IMR-90 (cell line): Measurements from ENCODE around the gene C1QL1. TPM values are rescaled to one million over a fixed set of nuclear protein-coding genes. Genes with fewer than 3 reads are reported as not detected.
A peak's percentile ranks its signal among the peaks of the same experiment; 100 is the strongest.

Experiments used
- ATAC-seq: fragments of 200-7000 bp; cut with Tn5 transposase; 2 replicates; pipeline ENCODE4 v1.9.1; 2020; ENCODE audit warnings: low read depth, mild to moderate bottlenecking, moderate library complexity
- BruUV-seq: library from RNA; stranded (reverse); fragments of 400-500 nt; replicated peaks from 2 replicates; lab custom pipeline; 2021; lab: Mats Ljungman, UMichigan
- CTCF ChIA-PET: fragments of 300-600 bp; formaldehyde crosslinking; extraction: SDS; loops from one replicate; lab custom pipeline; 2021; ENCODE audit warnings: antibody characterized with exemption; lab: Yijun Ruan, JAX
- POLR2A ChIA-PET: fragments of 300-600 bp; sonication (Branson Sonifier 250); formaldehyde crosslinking; loops from one replicate; lab custom pipeline; 2022; ENCODE audit warnings: antibody characterized with exemption; ENCODE audit not compliant: unreplicated experiment; lab: Charles Lee
- DNase-seq: peaks from one replicate; pipeline ENCODE4 v3.0.0; 2013
- H2AFZ ChIP-seq: replicated peaks from 2 replicates; pipeline ENCODE3; 2013; ENCODE audit warnings: low read length, mild to moderate bottlenecking; ENCODE audit not compliant: poor library complexity
- H2AK5ac ChIP-seq: 2 replicates; pipeline ENCODE4 v1.6.1; 2013; ENCODE audit warnings: low read depth, low read length, inconsistent platforms
- H2AK9ac ChIP-seq: replicated peaks from 2 replicates; pipeline ENCODE3; 2013; ENCODE audit warnings: mild to moderate bottlenecking, low read depth, low read length, moderate library complexity; ENCODE audit not compliant: poor library complexity
- H2BK120ac ChIP-seq: 2 replicates; pipeline ENCODE4 v1.6.1; 2013; ENCODE audit warnings: low read depth, low read length, inconsistent platforms
- H2BK15ac ChIP-seq: 3 replicates; pipeline ENCODE4 v1.6.1; 2013; ENCODE audit warnings: low read depth, low read length, inconsistent platforms
- H2BK20ac ChIP-seq: 2 replicates; pipeline ENCODE4 v1.6.1; 2013; ENCODE audit warnings: low read depth, mild to moderate bottlenecking, inconsistent platforms, low read length, moderate library complexity
- H2BK5ac ChIP-seq: 2 replicates; pipeline ENCODE4 v1.6.1; 2013; ENCODE audit warnings: mild to moderate bottlenecking, low read depth, low read length, inconsistent platforms; ENCODE audit not compliant: poor library complexity, severe bottlenecking
- H3K14ac ChIP-seq: replicated peaks from 2 replicates; pipeline ENCODE4 v1.6.1; 2013; ENCODE audit warnings: low read depth, low read length, inconsistent platforms
- H3K18ac ChIP-seq: 2 replicates; pipeline ENCODE4 v1.6.1; 2013; ENCODE audit warnings: low read depth, low read length, control low read depth
- H3K23ac ChIP-seq: 2 replicates; pipeline ENCODE4 v1.6.1; 2013; ENCODE audit warnings: low read depth, low read length, inconsistent platforms
- H3K27ac ChIP-seq: 2 replicates; pipeline ENCODE4 v1.5.1; 2013; ENCODE audit warnings: mild to moderate bottlenecking, control low read depth, low read length; ENCODE audit not compliant: insufficient read depth
- H3K27me3 ChIP-seq: 2 replicates; pipeline ENCODE4 v1.6.1; 2013; ENCODE audit warnings: low read length; ENCODE audit not compliant: control insufficient read depth, insufficient read depth
- H3K36me3 ChIP-seq: 2 replicates; pipeline ENCODE4 v1.6.1; 2013; ENCODE audit warnings: low read length, mixed read lengths; ENCODE audit not compliant: control insufficient read depth, insufficient read depth
- H3K4ac ChIP-seq: 2 replicates; pipeline ENCODE4 v1.6.1; 2013; ENCODE audit warnings: low read depth, low read length, inconsistent platforms
- H3K4me1 ChIP-seq: 2 replicates; pipeline ENCODE4 v1.6.1; 2013; ENCODE audit warnings: low read length, mixed read lengths; ENCODE audit not compliant: control insufficient read depth, insufficient read depth
- H3K4me2 ChIP-seq: 2 replicates; pipeline ENCODE4 v1.6.1; 2013; ENCODE audit warnings: low read depth, mild to moderate bottlenecking, control low read depth, low read length, moderate library complexity
- H3K4me3 ChIP-seq: 2 replicates; pipeline ENCODE4 v1.5.1; 2013; ENCODE audit warnings: low read depth, mild to moderate bottlenecking, control low read depth, low read length, moderate library complexity; ENCODE audit not compliant: insufficient read depth
- H3K56ac ChIP-seq: 2 replicates; pipeline ENCODE4 v1.6.1; 2013; ENCODE audit warnings: low read length, inconsistent platforms; ENCODE audit not compliant: insufficient read depth; ENCODE audit errors: extremely low read depth
- H3K79me1 ChIP-seq, 2 experiments: 2 replicates each; pipeline ENCODE4 v1.6.1; 2013; ENCODE audit warnings: low read length in 2 of 2, inconsistent platforms in 1 of 2, low read depth in 1 of 2
- H3K9ac ChIP-seq: 2 replicates; pipeline ENCODE4 v1.6.1; 2013; ENCODE audit warnings: low read depth, low read length, control low read depth
- H3K9me1 ChIP-seq: 2 replicates; pipeline ENCODE4 v1.6.1; 2013; ENCODE audit warnings: low read length, inconsistent platforms; ENCODE audit not compliant: insufficient read depth
- H3K9me3 ChIP-seq: 2 replicates; pipeline ENCODE4 v1.6.1; 2013; ENCODE audit warnings: low read length; ENCODE audit not compliant: control insufficient read depth, insufficient read depth
- H4K20me1 ChIP-seq: 2 replicates; pipeline ENCODE4 v1.6.1; 2013; ENCODE audit warnings: low read length, inconsistent platforms; ENCODE audit not compliant: insufficient read depth
- H4K5ac ChIP-seq: 2 replicates; pipeline ENCODE4 v1.6.1; 2013; ENCODE audit warnings: mild to moderate bottlenecking, low read depth, low read length, control low read depth
- H4K8ac ChIP-seq, 2 experiments: 2 replicates each; pipeline ENCODE4 v1.6.1; 2013; ENCODE audit warnings: low read depth in 2 of 2, low read length in 2 of 2, control low read depth in 1 of 2, inconsistent platforms in 1 of 2
- H4K91ac ChIP-seq: 2 replicates; pipeline ENCODE4 v1.6.1; 2013; ENCODE audit warnings: low read depth, low read length, inconsistent platforms; ENCODE audit not compliant: insufficient read depth
- BHLHE40 ChIP-seq: fragments of 150-350 bp; IDR thresholded peaks from 2 replicates; pipeline ENCODE4 v1.6.1; 2016; ENCODE audit warnings: mild to moderate bottlenecking, low read depth, low read length
- CEBPB ChIP-seq: IDR thresholded peaks from 2 replicates; pipeline ENCODE4 v1.6.1; 2012; ENCODE audit warnings: low read depth, low read length, improper control_type of control experiment
- CHD1 ChIP-seq: IDR thresholded peaks from 2 replicates; pipeline ENCODE4 v1.6.1; 2012; ENCODE audit warnings: low read depth, low read length, improper control_type of control experiment
- FOS ChIP-seq: fragments of 150-350 bp; IDR thresholded peaks from 2 replicates; pipeline ENCODE4 v1.6.1; 2016; ENCODE audit warnings: low read depth, low read length
- MAFK ChIP-seq: IDR thresholded peaks from 2 replicates; pipeline ENCODE4 v1.6.1; 2012; ENCODE audit warnings: low read depth, low read length, improper control_type of control experiment
- MAZ ChIP-seq: IDR thresholded peaks from 2 replicates; pipeline ENCODE4 v1.6.1; 2012; ENCODE audit warnings: low read depth, mild to moderate bottlenecking, low read length, improper control_type of control experiment, moderate library complexity, borderline replicate concordance
- MXI1 ChIP-seq: IDR thresholded peaks from 2 replicates; pipeline ENCODE4 v1.6.1; 2012; ENCODE audit warnings: low read depth, mild to moderate bottlenecking, low read length, moderate library complexity, borderline replicate concordance
- NFE2L2 ChIP-seq: fragments of 150-350 bp; IDR thresholded peaks from 2 replicates; pipeline ENCODE4 v1.6.1; 2016; ENCODE audit warnings: low read depth, mild to moderate bottlenecking, low read length
- POLR2A ChIP-seq: IDR thresholded peaks from 2 replicates; pipeline ENCODE4 v1.6.1; 2012; ENCODE audit warnings: mild to moderate bottlenecking, low read depth, low read length
- RAD21 ChIP-seq: IDR thresholded peaks from 2 replicates; pipeline ENCODE4 v1.6.1; 2012; ENCODE audit warnings: low read length, improper control_type of control experiment
- RCOR1 ChIP-seq: IDR thresholded peaks from 2 replicates; pipeline ENCODE4 v1.6.1; 2012; ENCODE audit warnings: mild to moderate bottlenecking, low read length, improper control_type of control experiment; ENCODE audit not compliant: insufficient replicate concordance
- RFX5 ChIP-seq: IDR thresholded peaks from 2 replicates; pipeline ENCODE4 v1.8.0; 2012; ENCODE audit warnings: low read depth, mild to moderate bottlenecking, low read length, moderate library complexity
- SMC3 ChIP-seq: fragments of 150-350 bp; IDR thresholded peaks from 2 replicates; pipeline ENCODE4 v1.6.1; 2016; ENCODE audit warnings: low read depth, mild to moderate bottlenecking, antibody characterized with exemption, low read length, moderate library complexity
- WGBS, 2 experiments: methylation state at CpG; one replicate each; pipeline versions ENCODE4 v1.1.5 to v1.1.7; 2013; ENCODE audit warnings: missing lambda C conversion rate in 2 of 2; ENCODE audit not compliant: insufficient read length in 1 of 2; ENCODE audit errors: extremely low coverage in 2 of 2; 5-methylcytosine and 5-hydroxymethylcytosine counted together
- dilution Hi-C: fragments of 300-500 bp; cut with HindIII; formaldehyde crosslinking; loops from one replicate; pipeline ENCODE4 v1.14.3; 2018; ENCODE audit warnings: low sequenced_read_pairs; ENCODE audit not compliant: unreplicated experiment
- in situ Hi-C: fragments of 300-500 bp; cut with MboI; formaldehyde crosslinking; loops from 3 replicates; pipeline ENCODE4 v1.14.3; 2019; ENCODE audit warnings: low sequenced_read_pairs, inconsistent platforms, mixed read lengths
- intact Hi-C: fragments of 100-400 bp; cut with micrococcal nuclease; formaldehyde crosslinking; loops from 2 replicates; pipeline ENCODE4 v1.10.0; 2022
- polyA plus RNA-seq, 3 experiments: library from polyadenylated mRNA; depleted of rRNA; stranded (reverse); fragments of >200 nt; gene quantifications; 2 replicates each; pipeline ENCODE4 v1.2.3, GENCODE V29; 2012; ENCODE audit warnings: low replicate concordance in 1 of 3
- total RNA-seq: library from RNA; depleted of rRNA; stranded (reverse); fragments of >200 nt; gene quantifications from 2 replicates; pipeline ENCODE4 v1.2.3, GENCODE V29; 2012
- TF ChIP-seq, protein P1 (sequence below): fragments of 150-350 bp; IDR thresholded peaks from 2 replicates; pipeline ENCODE4 v1.6.1; 2016; ENCODE audit warnings: low read depth, mild to moderate bottlenecking, low read length, moderate library complexity, borderline replicate concordance
- TF ChIP-seq, protein P2 (sequence below): conservative IDR thresholded peaks from 2 replicates; pipeline ENCODE4 v1.5.1; 2012; ENCODE audit warnings: mild to moderate bottlenecking, low read depth, low read length, improper control_type of control experiment
- TF ChIP-seq, protein P3 (sequence below): fragments of 150-350 bp; IDR thresholded peaks from 2 replicates; pipeline ENCODE4 v1.6.1; 2017; ENCODE audit warnings: mild to moderate bottlenecking, antibody characterized with exemption, low read length, low read depth

C1QL1 gene
- total and polyA plus RNA-seq, 2 of the 4 experiments (the other 2 are of a cell fraction), result 0.18 to 0.84 TPM

DNA sequence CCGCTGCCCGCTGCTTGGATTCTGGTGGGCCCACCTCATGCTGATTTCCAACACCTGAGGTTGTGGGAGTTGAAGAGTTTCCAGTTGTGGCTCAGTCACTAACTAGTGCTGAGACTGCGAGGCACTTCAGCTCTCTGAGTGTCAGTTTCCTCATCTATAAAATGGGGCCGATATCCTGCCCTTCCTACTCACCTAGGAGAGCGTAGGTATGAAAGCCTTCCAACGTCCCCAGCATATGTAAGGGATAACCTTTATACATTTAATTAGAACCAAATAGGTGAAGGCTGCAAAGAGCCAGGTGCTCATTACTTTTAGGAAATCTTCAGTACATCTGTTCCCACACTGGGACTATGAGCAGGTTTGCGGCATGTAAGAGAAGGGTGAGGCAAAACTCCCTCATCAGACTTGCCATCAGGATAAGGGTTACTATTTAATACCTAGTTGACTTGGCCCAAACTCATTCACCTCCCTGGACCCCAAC is 19.7 kb downstream of the C1QL1 start:
- ATAC-seq (no peak), DNase-seq (no peak)
- peak overlapping the region; percentile 82 for H2BK5ac ChIP-seq
- peak overlapping the region; percentile 98 for H2AK9ac ChIP-seq
- WGBS, 2 experiments, result no CpG with 5 or more reads among the region's 7 CpGs
- no TSS peak for BruUV-seq
- H4K5ac ChIP-seq, result peak overlapping the region; percentile 92
- TF ChIP-seq SMC3 (no peak), NFE2L2 (no peak), RAD21 (no peak), CHD1 (no peak), POLR2A (no peak), BHLHE40 (no peak), MXI1 (no peak), FOS (no peak), RCOR1 (no peak), MAZ (no peak), MAFK (no peak), RFX5 (no peak), CEBPB (no peak)
- TF ChIP-seq, protein P1, sequence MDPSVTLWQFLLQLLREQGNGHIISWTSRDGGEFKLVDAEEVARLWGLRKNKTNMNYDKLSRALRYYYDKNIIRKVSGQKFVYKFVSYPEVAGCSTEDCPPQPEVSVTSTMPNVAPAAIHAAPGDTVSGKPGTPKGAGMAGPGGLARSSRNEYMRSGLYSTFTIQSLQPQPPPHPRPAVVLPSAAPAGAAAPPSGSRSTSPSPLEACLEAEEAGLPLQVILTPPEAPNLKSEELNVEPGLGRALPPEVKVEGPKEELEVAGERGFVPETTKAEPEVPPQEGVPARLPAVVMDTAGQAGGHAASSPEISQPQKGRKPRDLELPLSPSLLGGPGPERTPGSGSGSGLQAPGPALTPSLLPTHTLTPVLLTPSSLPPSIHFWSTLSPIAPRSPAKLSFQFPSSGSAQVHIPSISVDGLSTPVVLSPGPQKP, result no peak
- TF ChIP-seq, protein P2, sequence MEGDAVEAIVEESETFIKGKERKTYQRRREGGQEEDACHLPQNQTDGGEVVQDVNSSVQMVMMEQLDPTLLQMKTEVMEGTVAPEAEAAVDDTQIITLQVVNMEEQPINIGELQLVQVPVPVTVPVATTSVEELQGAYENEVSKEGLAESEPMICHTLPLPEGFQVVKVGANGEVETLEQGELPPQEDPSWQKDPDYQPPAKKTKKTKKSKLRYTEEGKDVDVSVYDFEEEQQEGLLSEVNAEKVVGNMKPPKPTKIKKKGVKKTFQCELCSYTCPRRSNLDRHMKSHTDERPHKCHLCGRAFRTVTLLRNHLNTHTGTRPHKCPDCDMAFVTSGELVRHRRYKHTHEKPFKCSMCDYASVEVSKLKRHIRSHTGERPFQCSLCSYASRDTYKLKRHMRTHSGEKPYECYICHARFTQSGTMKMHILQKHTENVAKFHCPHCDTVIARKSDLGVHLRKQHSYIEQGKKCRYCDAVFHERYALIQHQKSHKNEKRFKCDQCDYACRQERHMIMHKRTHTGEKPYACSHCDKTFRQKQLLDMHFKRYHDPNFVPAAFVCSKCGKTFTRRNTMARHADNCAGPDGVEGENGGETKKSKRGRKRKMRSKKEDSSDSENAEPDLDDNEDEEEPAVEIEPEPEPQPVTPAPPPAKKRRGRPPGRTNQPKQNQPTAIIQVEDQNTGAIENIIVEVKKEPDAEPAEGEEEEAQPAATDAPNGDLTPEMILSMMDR, result no peak
- TF ChIP-seq, protein P3, sequence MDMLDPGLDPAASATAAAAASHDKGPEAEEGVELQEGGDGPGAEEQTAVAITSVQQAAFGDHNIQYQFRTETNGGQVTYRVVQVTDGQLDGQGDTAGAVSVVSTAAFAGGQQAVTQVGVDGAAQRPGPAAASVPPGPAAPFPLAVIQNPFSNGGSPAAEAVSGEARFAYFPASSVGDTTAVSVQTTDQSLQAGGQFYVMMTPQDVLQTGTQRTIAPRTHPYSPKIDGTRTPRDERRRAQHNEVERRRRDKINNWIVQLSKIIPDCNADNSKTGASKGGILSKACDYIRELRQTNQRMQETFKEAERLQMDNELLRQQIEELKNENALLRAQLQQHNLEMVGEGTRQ, result no peak
- CTCF ChIA-PET, result no interaction called here
- no peak overlapping the region for H3K18ac ChIP-seq
- H3K9ac ChIP-seq, result peak overlapping the region; percentile 86
- H3K79me1 ChIP-seq, result peaks cover 5 to 21% of the 10 kb centered on the region in 2 experiments; a peak in 2 of 4 replicates
- peak overlapping the region; percentile 57 for H2BK120ac ChIP-seq
- H3K4me3 ChIP-seq, result peak overlapping the region; percentile 60
- H3K27me3 ChIP-seq, result no peaks in the 10 kb centered on the region
- H4K8ac ChIP-seq, result peak overlapping the region; percentile 98 to 99
- H3K4ac ChIP-seq, result peak overlapping the region; percentile 90
- H3K23ac ChIP-seq, result peak overlapping the region; percentile 96; the same call in 1 of the 2 replicates
- peaks cover 2% of the 10 kb centered on the region; the same call in 1 of the 2 replicates for H3K4me1 ChIP-seq
- dilution Hi-C loops (no loop called here), intact Hi-C loops (no loop called here), in situ Hi-C loops (no loop called here)
- H3K27ac ChIP-seq, result peak overlapping the region; percentile 84
- no peak overlapping the region for H2BK20ac ChIP-seq
- peak overlapping the region; percentile 90; the same call in 1 of the 2 replicates for H4K91ac ChIP-seq
- peak overlapping the region; percentile 93 for H2AFZ ChIP-seq
- H3K14ac ChIP-seq, result peak overlapping the region; percentile 96
- H3K4me2 ChIP-seq, result peak overlapping the region; percentile 82
- peak overlapping the region; percentile 90; the same call in 1 of the 2 replicates for H3K56ac ChIP-seq
- H3K9me3 ChIP-seq, result no peaks in the 10 kb centered on the region
- peak overlapping the region; percentile 57; the same call in 1 of the 3 replicates for H2BK15ac ChIP-seq
- H3K9me1 ChIP-seq, result no peaks in the 10 kb centered on the region; the same call in 1 of the 2 replicates
- H3K36me3 ChIP-seq, result no peaks in the 10 kb centered on the region
- POLR2A ChIA-PET, result no interaction called here
- no peaks in the 10 kb centered on the region for H4K20me1 ChIP-seq
- H2AK5ac ChIP-seq, result peak overlapping the region; percentile 96
